ENCODE data around the gene UTS2. TPM values are rescaled to one million over a fixed set of nuclear protein-coding genes. Genes with fewer than 3 reads are reported as not detected.

The UTS2 gene
- not detected in 5 replicates for total RNA-seq (2022; extraction: Qiagen RNA extraction; ENCODE audit: low read depth)

DNA sequence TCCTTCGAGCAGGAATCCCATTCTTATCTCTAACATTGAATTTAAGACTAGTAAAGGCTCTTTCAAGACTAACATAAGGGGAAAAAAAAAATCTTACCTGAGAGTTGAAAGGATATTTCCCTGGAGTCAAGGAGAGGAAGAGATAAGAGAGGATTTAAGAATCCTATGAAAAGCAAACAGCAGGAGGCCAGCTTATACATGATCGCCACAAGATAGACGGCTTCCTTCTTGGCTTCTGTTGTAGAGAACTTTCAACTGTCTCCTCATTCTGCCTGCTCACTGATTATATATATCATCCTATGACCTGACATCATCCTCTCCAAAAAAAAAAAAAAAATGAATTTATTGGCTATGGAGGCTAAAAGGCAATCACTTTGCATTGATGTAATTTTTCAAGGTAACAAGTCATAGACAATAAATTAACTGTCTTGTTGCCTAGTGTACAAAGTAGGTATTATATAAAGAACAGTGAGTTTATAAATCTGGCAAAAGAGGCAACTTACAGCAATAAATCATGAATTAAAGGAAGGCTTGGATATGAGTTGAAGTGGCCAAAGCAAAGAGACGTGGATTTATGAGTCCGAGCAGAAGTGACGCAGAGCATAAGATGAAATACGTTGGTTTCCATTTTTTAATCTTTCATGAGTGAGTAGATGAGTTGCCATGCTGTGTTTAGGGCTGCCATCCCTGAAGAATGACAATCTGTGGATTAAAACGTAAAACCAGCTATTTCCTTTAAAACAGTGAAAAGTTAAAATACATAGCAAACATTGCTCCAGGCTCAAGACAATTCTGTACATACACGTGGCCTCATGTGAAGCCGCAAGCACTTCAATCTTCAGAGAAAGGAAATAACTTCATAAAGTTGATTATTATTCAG lies at the start of gene UTS2:
Gene UTS2, minus strand, starts transcription at position 262 of the 880 bp plus-strand sequence. Its CDS starts 62 bp downstream, at position 200.

Other genes with a start within 250 kb of the UTS2 start
- gene VAMP3, start 81.8 kb downstream of the UTS2 start, total RNA-seq (2022; extraction: Qiagen RNA extraction; ENCODE audit: low read depth): 55.0 to 72.6 TPM (median 70.2 TPM) in 5 replicates
- gene PER3, start 68.8 kb downstream of the UTS2 start, total RNA-seq (2022; extraction: Qiagen RNA extraction; ENCODE audit: low read depth): 0.57 to 1.2 TPM (median 0.67 TPM) in 5 replicates
- gene TNFRSF9, start 87.8 kb upstream of the UTS2 start, total RNA-seq (2022; extraction: Qiagen RNA extraction; ENCODE audit: low read depth): 3.0 to 4.1 TPM (median 3.3 TPM) in 5 replicates
- gene PARK7, start 108.6 kb upstream of the UTS2 start, total RNA-seq (2022; extraction: Qiagen RNA extraction; ENCODE audit: low read depth): 330 to 442 TPM (median 347 TPM) in 5 replicates
- gene ERRFI1, start 173.2 kb upstream of the UTS2 start, total RNA-seq (2022; extraction: Qiagen RNA extraction; ENCODE audit: low read depth): 63.5 to 86.0 TPM (median 82.0 TPM) in 5 replicates